Stimulated activated CD4-positive, alpha-beta T cell treated with anti-CD3 and anti-CD28 coated beads, TNF-alpha, amount 100 ng/mL, for 48 hours (primary cell): ENCODE measurements around the gene ARPP19.
"Not testable (repeated sequence)": the region's sequence is repeated elsewhere in the genome, so short reads cannot be mapped to it uniquely, and the experiment has no call there.

Experiments
- DNase-seq, 3 donors: peaks; one replicate each; pipeline ENCODE4 v3.0.0-alpha.2; 2020; ENCODE audit warnings: low read depth in 3 of 3

ARPP19 gene

GRCh38 chr15:52568601-52569585 lies at the start of gene ARPP19:
Gene ARPP19, minus strand, starts transcription at chr15:52569030. Its CDS starts 138 bp downstream, at chr15:52568892.
- DNase-seq = peak; percentile 67 to 78 (median 69)

- no peak for DNase-seq
These were observed 48.2 kb upstream of the ARPP19 start for GRCh38 chr15:52617026-52617425.

- DNase-seq = no peak
These were observed 46.5 kb upstream of the ARPP19 start for GRCh38 chr15:52615302-52615701.

- DNase-seq = no peak
These were observed 40.8 kb upstream of the ARPP19 start for GRCh38 chr15:52609593-52609992.

GRCh38 chr15:52584414-52584813 lies 15.6 kb upstream of the ARPP19 start:
- DNase-seq = no peak

GRCh38 chr15:52579852-52580251 lies 11.0 kb upstream of the ARPP19 start:
- no peak for DNase-seq

- DNase-seq = no peak
These were observed 7.9 kb upstream of the ARPP19 start for GRCh38 chr15:52576692-52577091.

- not testable (repeated sequence) for DNase-seq
These were observed 6.7 kb upstream of the ARPP19 start for GRCh38 chr15:52575573-52575972.

- no peak for DNase-seq
These were observed 6.2 kb upstream of the ARPP19 start for GRCh38 chr15:52575072-52575471.

GRCh38 chr15:52574623-52575022 lies 5.8 kb upstream of the ARPP19 start:
- DNase-seq = not testable (repeated sequence)

- DNase-seq = peak in 1 of 3 donors; percentile 26
These were observed 794 bp downstream of the ARPP19 start for GRCh38 chr15:52567871-52568600.

- DNase-seq = no peak
These were observed 1.9 kb downstream of the ARPP19 start for GRCh38 chr15:52566889-52567288.

- not testable (repeated sequence) for DNase-seq
These were observed 3.1 kb downstream of the ARPP19 start for GRCh38 chr15:52565417-52566358.

GRCh38 chr15:52563501-52564060 lies 5.2 kb downstream of the ARPP19 start:
- DNase-seq = no peak

- DNase-seq = peak; percentile 42 to 64 (median 43)
These were observed 9.3 kb downstream of the ARPP19 start for GRCh38 chr15:52559575-52559974.

GRCh38 chr15:52559022-52559421 lies 9.8 kb downstream of the ARPP19 start:
- DNase-seq = no peak

- DNase-seq = peak in 2 of 3 donors; percentile 44 to 65
These were observed 10.6 kb downstream of the ARPP19 start for GRCh38 chr15:52558196-52558595.

- no peak for DNase-seq
These were observed 11.6 kb downstream of the ARPP19 start for GRCh38 chr15:52557274-52557641.

- no peak for DNase-seq
These were observed 12.1 kb downstream of the ARPP19 start for GRCh38 chr15:52556524-52557273.

- DNase-seq = no peak
These were observed 16.5 kb downstream of the ARPP19 start for GRCh38 chr15:52552303-52552702.
